HEK293 (cell line): Measurements from ENCODE around the gene TRPM2.
"Not testable (repeated sequence)": the region's sequence is repeated elsewhere in the genome, so short reads cannot be mapped to it uniquely, and the experiment has no call there.

ENCODE experiments used
- CTCF ChIA-PET: fragments of 350-600 bp; formaldehyde crosslinking; extraction: SDS; loops from one replicate; lab custom pipeline; 2021; ENCODE audit warnings: antibody characterized with exemption; lab: Yijun Ruan, JAX
- POLR2A ChIA-PET: fragments of 300-600 bp; formaldehyde crosslinking; extraction: SDS; loops from one replicate; lab custom pipeline; 2020; ENCODE audit warnings: antibody characterized with exemption, inconsistent platforms; lab: Yijun Ruan, JAX
- H3K27ac ChIP-seq: fragments of 200-500 bp; sonication (Bioruptor generic); 2 replicates; pipeline ENCODE4 v1.5.1; 2014; ENCODE audit warnings: low read depth, low read length, control low read depth, inconsistent platforms; ENCODE audit errors: extremely low read depth
- H3K36me3 ChIP-seq, 2 experiments: fragments of 200-500 bp in 1 of 2; sonication (Bioruptor generic) in 1 of 2; 1 replicate in 1 of 2; 2 replicates in 1 of 2; pipeline ENCODE4 v1.5.1; 2014 to 2017; ENCODE audit warnings: inconsistent platforms in 2 of 2, low read length in 2 of 2; ENCODE audit not compliant: control insufficient read depth in 2 of 2, insufficient read depth in 1 of 2
- H3K4me1 ChIP-seq: fragments of 200-500 bp; sonication (Bioruptor generic); 2 replicates; pipeline ENCODE4 v1.5.1; 2014; ENCODE audit warnings: mild to moderate bottlenecking, low read length, inconsistent platforms; ENCODE audit not compliant: control insufficient read depth, insufficient read depth
- H3K4me3 ChIP-seq: 2 replicates; pipeline ENCODE4 v1.5.1; 2011; ENCODE audit warnings: low read depth, mild to moderate bottlenecking, control low read depth, low read length, moderate library complexity
- H3K9me3 ChIP-seq: fragments of 200-500 bp; sonication (Bioruptor generic); 2 replicates; pipeline ENCODE4 v1.5.1; 2014; ENCODE audit warnings: low read depth, low read length, inconsistent platforms; ENCODE audit not compliant: control insufficient read depth, insufficient read depth
- GLIS2 ChIP-seq: fragments of 450-650 bp; formaldehyde crosslinking; IDR thresholded peaks from 2 replicates; pipeline ENCODE4 v1.5.1; 2016; ENCODE audit warnings: missing biosample characterization, missing genetic modification characterization
- IKZF3 ChIP-seq: fragments of 450-650 bp; IDR thresholded peaks from 2 replicates; pipeline ENCODE4 v1.5.0; 2018; ENCODE audit warnings: missing biosample characterization, mild to moderate bottlenecking, missing genetic modification characterization, moderate library complexity
- KLF1 ChIP-seq: fragments of 450-650 bp; formaldehyde crosslinking; IDR thresholded peaks from 2 replicates; pipeline ENCODE4 v1.5.1; 2016; ENCODE audit warnings: missing biosample characterization, missing genetic modification characterization
- PRDM1 ChIP-seq: fragments of 450-650 bp; formaldehyde crosslinking; IDR thresholded peaks from 2 replicates; pipeline ENCODE4; 2016; ENCODE audit warnings: missing biosample characterization, missing genetic modification characterization
- WT1 ChIP-seq: fragments of 450-650 bp; formaldehyde crosslinking; IDR thresholded peaks from 2 replicates; pipeline ENCODE4 v1.5.1; 2016; ENCODE audit warnings: missing biosample characterization, missing genetic modification characterization
- ZBTB11 ChIP-seq: fragments of 450-650 bp; formaldehyde crosslinking; conservative IDR thresholded peaks from 2 replicates; pipeline ENCODE4 v1.5.1; 2016; ENCODE audit warnings: low read depth, missing biosample characterization, missing genetic modification characterization
- ZNF133 ChIP-seq: fragments of 450-650 bp; formaldehyde crosslinking; IDR thresholded peaks from 2 replicates; pipeline ENCODE4 v1.5.1; 2016; ENCODE audit warnings: missing biosample characterization, missing genetic modification characterization
- ZNF19 ChIP-seq: fragments of 450-650 bp; formaldehyde crosslinking; IDR thresholded peaks from 2 replicates; pipeline ENCODE4; 2016; ENCODE audit warnings: missing biosample characterization, missing genetic modification characterization, low read depth
- ZNF266 ChIP-seq: fragments of 450-650 bp; formaldehyde crosslinking; IDR thresholded peaks from 2 replicates; pipeline ENCODE4 v1.5.1; 2016; ENCODE audit warnings: missing biosample characterization, missing genetic modification characterization, low read depth
- ZNF292 ChIP-seq: fragments of 450-650 bp; formaldehyde crosslinking; IDR thresholded peaks from 2 replicates; pipeline ENCODE4 v1.5.1; 2016; ENCODE audit warnings: low read depth, missing biosample characterization, missing genetic modification characterization, borderline replicate concordance
- ZNF521 ChIP-seq: fragments of 450-650 bp; formaldehyde crosslinking; IDR thresholded peaks from 2 replicates; pipeline ENCODE4 v1.5.1; 2017; ENCODE audit warnings: missing biosample characterization, mild to moderate bottlenecking, missing genetic modification characterization
- ZNF624 ChIP-seq: fragments of 450-650 bp; formaldehyde crosslinking; IDR thresholded peaks from 2 replicates; pipeline ENCODE4 v1.5.1; 2017; ENCODE audit warnings: missing biosample characterization, missing genetic modification characterization
- TF ChIP-seq, protein P1 (sequence below): fragments of 450-650 bp; formaldehyde crosslinking; IDR thresholded peaks from 2 replicates; pipeline ENCODE4 v1.5.1; 2016; ENCODE audit warnings: missing biosample characterization, missing genetic modification characterization
- TF ChIP-seq, protein P2 (sequence below): fragments of 450-650 bp; formaldehyde crosslinking; IDR thresholded peaks from 2 replicates; pipeline ENCODE4 v1.5.1; 2016; ENCODE audit warnings: missing biosample characterization, missing genetic modification characterization
- TF ChIP-seq, protein P3 (sequence below): fragments of 450-650 bp; formaldehyde crosslinking; IDR thresholded peaks from 2 replicates; pipeline ENCODE4 v1.5.1; 2017; ENCODE audit warnings: missing biosample characterization, missing genetic modification characterization

TRPM2 gene

DNA sequence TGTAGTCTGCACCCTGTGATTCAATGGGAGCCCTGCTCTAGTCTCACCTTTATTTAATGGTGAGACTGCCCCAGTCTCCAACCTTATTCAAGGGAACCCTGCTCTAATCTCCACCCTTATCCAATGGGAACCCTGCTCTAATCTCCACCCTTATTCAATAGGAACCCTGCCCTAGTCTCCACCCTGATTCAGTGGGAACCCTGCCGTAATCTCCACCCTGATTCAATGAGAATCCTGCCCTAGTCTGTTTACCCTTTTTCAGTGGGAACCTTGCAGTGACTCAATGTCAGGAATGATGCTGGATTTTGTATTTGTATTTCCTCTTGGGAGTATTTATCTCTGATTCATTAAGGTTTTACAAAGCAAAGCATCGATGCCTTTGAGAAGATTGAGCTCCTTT, 39.5 kb downstream of the TRPM2 start:
- no peaks in the 10 kb centered on the region for H3K4me1 ChIP-seq
- ChIA-PET CTCF (interaction anchor here (0.5 to 0.8 kb wide), 3 partner anchors 20 to 778 kb away, joined by 3 to 5 read pairs (median 4); no protein-coding TSS in a partner anchor), POLR2A (no interaction called here)
- no peak overlapping the region for H3K4me3 ChIP-seq
- H3K36me3 ChIP-seq, result no peaks in the 10 kb centered on the region
- no peak overlapping the region for H3K27ac ChIP-seq
- no peaks in the 10 kb centered on the region for H3K9me3 ChIP-seq
- TF ChIP-seq PRDM1 (tag by site-specific recombination), result no peak
- TF ChIP-seq KLF1 (tag by site-specific recombination), result peak; percentile 88
- no peak for TF ChIP-seq WT1 (tag by site-specific recombination)
- TF ChIP-seq, all 188 proteins: peak for 1

DNA sequence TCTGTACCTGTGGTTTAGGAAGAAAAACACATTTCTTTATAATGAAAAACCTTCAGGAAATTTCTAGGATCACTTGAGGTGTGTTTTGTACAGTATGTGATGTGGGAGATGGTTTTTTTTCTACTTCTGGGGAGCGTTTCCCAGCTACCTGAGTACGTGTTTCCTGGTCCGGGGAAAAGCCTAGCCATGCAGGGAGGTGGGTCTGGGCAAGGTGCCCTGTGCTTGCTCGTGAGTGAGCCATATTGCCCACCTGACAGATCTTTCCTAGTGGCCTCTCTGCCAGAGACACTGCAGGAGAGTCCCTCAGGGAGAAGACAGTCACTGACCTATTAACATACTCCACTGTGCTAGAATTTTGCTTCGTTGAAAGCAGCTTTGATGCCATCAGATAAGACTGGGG, 41.3 kb downstream of the TRPM2 start:
- Histone ChIP-seq H3K27ac (no peak overlapping the region), H3K4me3 (no peak overlapping the region), H3K9me3 (no peaks in the 10 kb centered on the region), H3K4me1 (no peaks in the 10 kb centered on the region), H3K36me3 (no peaks in the 10 kb centered on the region)
- ChIA-PET CTCF (interaction anchor here (0.8 kb wide), 1 partner anchor 8 kb away, joined by 3 read pairs; no protein-coding TSS in a partner anchor), POLR2A (no interaction called here)
- no peak for TF ChIP-seq ZNF521 (tag by site-specific recombination)

DNA sequence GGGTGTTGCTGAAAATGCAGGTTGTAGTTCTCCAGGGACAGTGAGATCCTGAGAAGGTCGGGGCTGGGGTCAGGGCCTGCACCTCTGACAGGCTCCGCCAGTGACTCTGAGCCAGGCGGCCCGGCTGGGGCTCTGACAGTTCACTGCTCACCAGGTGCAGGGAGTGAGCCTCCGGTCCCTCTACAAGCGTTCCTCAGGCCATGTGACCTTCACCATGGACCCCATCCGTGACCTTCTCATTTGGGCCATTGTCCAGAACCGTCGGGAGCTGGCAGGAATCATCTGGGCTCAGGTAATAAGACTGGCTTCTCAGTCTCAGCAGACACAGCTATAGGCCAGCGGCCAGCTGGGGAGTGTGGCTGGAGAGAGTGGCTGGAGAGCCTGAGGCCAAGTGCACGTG, 41.8 kb downstream of the TRPM2 start:
- H3K36me3 ChIP-seq, result no peaks in the 10 kb centered on the region
- H3K9me3 ChIP-seq, result no peaks in the 10 kb centered on the region
- ChIA-PET POLR2A (no interaction called here), CTCF (interaction anchor here (0.8 kb wide), 1 partner anchor 9 kb away, joined by 3 read pairs; no protein-coding TSS in a partner anchor)
- H3K4me3 ChIP-seq, result no peak overlapping the region
- H3K4me1 ChIP-seq, result no peaks in the 10 kb centered on the region
- no peak overlapping the region for H3K27ac ChIP-seq
- TF ChIP-seq ZBTB11 (tag by site-specific recombination) (no peak), KLF1 (tag by site-specific recombination) (peak; percentile 90)

DNA sequence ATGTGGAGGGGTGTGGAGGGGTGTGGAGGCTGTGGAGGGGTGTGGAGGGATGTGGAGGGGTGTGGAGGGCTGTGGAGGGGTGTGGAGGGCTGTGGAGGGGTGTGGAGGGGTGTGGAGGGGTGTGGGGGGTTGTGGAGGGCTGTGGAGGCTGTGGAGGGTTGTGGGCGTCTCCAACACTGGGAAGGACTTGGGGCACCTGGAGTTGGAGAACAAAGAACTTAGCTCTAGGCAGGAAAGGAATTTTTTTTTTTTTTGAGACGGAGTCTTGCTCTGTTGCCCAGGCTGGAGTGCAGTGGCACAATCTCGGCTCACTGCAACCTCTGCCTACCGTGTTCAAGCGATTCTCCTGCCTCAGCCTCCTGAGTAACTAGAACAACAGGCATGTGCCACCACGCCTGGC, 43.4 kb downstream of the TRPM2 start:
- H3K36me3 ChIP-seq, POLR2A ChIA-PET, H3K4me1 ChIP-seq, H3K4me3 ChIP-seq, H3K9me3 ChIP-seq, CTCF ChIA-PET, H3K27ac ChIP-seq: not testable (repeated sequence)
- TF ChIP-seq KLF1 (tag by site-specific recombination), result peak; percentile 91

- POLR2A ChIA-PET, result no interaction called here
- TF ChIP-seq GLIS2 (no peak), ZNF133 (tag by site-specific recombination) (no peak), ZNF266 (tag by site-specific recombination) (no peak), ZNF624 (tag by site-specific recombination) (no peak), IKZF3 (tag by site-specific recombination) (no peak), ZNF292 (tag by site-specific recombination) (no peak), ZNF19 (tag by site-specific recombination) (no peak)
- TF ChIP-seq, protein P1, sequence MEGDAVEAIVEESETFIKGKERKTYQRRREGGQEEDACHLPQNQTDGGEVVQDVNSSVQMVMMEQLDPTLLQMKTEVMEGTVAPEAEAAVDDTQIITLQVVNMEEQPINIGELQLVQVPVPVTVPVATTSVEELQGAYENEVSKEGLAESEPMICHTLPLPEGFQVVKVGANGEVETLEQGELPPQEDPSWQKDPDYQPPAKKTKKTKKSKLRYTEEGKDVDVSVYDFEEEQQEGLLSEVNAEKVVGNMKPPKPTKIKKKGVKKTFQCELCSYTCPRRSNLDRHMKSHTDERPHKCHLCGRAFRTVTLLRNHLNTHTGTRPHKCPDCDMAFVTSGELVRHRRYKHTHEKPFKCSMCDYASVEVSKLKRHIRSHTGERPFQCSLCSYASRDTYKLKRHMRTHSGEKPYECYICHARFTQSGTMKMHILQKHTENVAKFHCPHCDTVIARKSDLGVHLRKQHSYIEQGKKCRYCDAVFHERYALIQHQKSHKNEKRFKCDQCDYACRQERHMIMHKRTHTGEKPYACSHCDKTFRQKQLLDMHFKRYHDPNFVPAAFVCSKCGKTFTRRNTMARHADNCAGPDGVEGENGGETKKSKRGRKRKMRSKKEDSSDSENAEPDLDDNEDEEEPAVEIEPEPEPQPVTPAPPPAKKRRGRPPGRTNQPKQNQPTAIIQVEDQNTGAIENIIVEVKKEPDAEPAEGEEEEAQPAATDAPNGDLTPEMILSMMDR, result no peak
- TF ChIP-seq, protein P2, sequence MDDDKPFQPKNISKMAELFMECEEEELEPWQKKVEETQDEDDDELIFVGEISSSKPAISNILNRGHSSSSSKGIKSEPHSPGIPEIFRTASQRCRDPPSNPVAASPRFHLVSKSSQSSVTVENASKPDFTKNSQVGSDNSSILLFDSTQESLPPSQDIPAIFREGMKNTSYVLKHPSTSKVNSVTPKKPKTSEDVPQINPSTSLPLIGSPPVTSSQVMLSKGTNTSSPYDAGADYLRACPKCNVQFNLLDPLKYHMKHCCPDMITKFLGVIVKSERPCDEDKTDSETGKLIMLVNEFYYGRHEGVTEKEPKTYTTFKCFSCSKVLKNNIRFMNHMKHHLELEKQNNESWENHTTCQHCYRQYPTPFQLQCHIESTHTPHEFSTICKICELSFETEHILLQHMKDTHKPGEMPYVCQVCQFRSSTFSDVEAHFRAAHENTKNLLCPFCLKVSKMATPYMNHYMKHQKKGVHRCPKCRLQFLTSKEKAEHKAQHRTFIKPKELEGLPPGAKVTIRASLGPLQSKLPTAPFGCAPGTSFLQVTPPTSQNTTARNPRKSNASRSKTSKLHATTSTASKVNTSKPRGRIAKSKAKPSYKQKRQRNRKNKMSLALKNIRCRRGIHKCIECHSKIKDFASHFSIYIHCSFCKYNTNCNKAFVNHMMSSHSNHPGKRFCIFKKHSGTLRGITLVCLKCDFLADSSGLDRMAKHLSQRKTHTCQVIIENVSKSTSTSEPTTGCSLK (tag by site-specific recombination), result no peak
- TF ChIP-seq, protein P3, sequence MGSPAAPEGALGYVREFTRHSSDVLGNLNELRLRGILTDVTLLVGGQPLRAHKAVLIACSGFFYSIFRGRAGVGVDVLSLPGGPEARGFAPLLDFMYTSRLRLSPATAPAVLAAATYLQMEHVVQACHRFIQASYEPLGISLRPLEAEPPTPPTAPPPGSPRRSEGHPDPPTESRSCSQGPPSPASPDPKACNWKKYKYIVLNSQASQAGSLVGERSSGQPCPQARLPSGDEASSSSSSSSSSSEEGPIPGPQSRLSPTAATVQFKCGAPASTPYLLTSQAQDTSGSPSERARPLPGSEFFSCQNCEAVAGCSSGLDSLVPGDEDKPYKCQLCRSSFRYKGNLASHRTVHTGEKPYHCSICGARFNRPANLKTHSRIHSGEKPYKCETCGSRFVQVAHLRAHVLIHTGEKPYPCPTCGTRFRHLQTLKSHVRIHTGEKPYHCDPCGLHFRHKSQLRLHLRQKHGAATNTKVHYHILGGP (tag by site-specific recombination), result no peak
These were observed 44.1 kb downstream of the TRPM2 start for GRCh38 chr21:44397431-44398031.

More at GRCh38 chr21:44397431-44398031, 44.1 kb downstream of the TRPM2 start:
- Histone ChIP-seq H3K9me3 (no peaks in the 10 kb centered on the region), H3K4me3 (no peak overlapping the region), H3K4me1 (no peaks in the 10 kb centered on the region), H3K27ac (no peak overlapping the region), H3K36me3 (no peaks in the 10 kb centered on the region)
- CTCF ChIA-PET, result no interaction called here
